ENCODE measurements around the gene IVL. TPM values are rescaled to one million over a fixed set of nuclear protein-coding genes. Genes with fewer than 3 reads are reported as not detected.

Gene IVL
- total and polyA plus RNA-seq, 2 experiments from 2014 or later = not detected

DNA sequence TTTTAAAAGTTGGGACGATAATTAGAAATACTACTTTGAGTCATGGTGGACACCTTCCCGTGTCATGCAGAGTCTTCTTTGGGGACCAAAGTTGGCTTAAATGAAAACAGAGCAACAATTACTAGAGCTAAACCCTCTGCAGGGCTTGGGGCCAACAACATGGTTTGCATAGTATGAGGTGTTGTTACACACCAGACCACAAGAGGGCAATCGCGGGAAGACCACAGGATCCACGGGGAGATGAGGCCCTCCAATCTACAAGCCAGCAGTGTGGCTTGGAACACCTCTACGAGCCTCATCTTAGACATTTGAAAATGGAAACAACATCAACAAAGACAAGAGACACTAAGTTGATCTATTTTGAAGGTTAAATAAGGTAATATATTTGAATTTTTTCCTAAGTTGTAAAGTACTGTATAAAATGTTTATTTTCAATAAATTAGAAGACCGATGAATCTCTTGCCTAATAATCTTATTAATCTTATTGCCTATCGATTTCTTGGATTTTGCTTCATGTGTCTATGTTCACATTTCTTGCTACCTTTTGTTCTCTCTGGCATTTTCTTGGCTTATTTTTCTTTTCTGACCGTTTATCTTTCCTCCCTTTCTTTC lies 38.4 kb upstream of the IVL start:
- H3K4me3 ChIP-seq = no peak overlapping the region
- H3K27ac ChIP-seq = no peak overlapping the region
- WGBS (ENCODE audit: low lambda C conversion rate, missing lambda C conversion rate) = 38% methylated on average over 9 of the region's 9 CpGs
- H3K36me3 ChIP-seq (replicated peaks; ENCODE audit: insufficient read depth, low read depth) = no peaks in the 10 kb centered on the region
- peak; percentile 43 for DNase-seq (ENCODE audit: low spot score)
- H3K79me2 ChIP-seq = no peaks in the 10 kb centered on the region
- H2AFZ ChIP-seq = no peak overlapping the region
- no peaks in the 10 kb centered on the region for H3K9me2 ChIP-seq (replicated peaks; ENCODE audit: insufficient read depth)
- no peaks in the 10 kb centered on the region for H3K27me3 ChIP-seq
- H3K4me1 ChIP-seq (ENCODE audit: insufficient read depth) = no peaks in the 10 kb centered on the region
- no peaks in the 10 kb centered on the region for H3K9me3 ChIP-seq (ENCODE audit: low read depth)
- H3K4me2 ChIP-seq = no peak overlapping the region
- no peaks in the 10 kb centered on the region for H4K20me1 ChIP-seq (ENCODE audit: insufficient read depth, poor library complexity, severe bottlenecking)
- TF ChIP-seq, protein P1, sequence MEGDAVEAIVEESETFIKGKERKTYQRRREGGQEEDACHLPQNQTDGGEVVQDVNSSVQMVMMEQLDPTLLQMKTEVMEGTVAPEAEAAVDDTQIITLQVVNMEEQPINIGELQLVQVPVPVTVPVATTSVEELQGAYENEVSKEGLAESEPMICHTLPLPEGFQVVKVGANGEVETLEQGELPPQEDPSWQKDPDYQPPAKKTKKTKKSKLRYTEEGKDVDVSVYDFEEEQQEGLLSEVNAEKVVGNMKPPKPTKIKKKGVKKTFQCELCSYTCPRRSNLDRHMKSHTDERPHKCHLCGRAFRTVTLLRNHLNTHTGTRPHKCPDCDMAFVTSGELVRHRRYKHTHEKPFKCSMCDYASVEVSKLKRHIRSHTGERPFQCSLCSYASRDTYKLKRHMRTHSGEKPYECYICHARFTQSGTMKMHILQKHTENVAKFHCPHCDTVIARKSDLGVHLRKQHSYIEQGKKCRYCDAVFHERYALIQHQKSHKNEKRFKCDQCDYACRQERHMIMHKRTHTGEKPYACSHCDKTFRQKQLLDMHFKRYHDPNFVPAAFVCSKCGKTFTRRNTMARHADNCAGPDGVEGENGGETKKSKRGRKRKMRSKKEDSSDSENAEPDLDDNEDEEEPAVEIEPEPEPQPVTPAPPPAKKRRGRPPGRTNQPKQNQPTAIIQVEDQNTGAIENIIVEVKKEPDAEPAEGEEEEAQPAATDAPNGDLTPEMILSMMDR (IDR thresholded peaks at IDR 0.05; ENCODE audit: poor library complexity) = peak; percentile 33
- TF ChIP-seq EZH2phosphoT487 (IDR thresholded peaks at IDR 0.05; ENCODE audit: low read depth, severe bottlenecking, unreplicated experiment) = no peak

DNA sequence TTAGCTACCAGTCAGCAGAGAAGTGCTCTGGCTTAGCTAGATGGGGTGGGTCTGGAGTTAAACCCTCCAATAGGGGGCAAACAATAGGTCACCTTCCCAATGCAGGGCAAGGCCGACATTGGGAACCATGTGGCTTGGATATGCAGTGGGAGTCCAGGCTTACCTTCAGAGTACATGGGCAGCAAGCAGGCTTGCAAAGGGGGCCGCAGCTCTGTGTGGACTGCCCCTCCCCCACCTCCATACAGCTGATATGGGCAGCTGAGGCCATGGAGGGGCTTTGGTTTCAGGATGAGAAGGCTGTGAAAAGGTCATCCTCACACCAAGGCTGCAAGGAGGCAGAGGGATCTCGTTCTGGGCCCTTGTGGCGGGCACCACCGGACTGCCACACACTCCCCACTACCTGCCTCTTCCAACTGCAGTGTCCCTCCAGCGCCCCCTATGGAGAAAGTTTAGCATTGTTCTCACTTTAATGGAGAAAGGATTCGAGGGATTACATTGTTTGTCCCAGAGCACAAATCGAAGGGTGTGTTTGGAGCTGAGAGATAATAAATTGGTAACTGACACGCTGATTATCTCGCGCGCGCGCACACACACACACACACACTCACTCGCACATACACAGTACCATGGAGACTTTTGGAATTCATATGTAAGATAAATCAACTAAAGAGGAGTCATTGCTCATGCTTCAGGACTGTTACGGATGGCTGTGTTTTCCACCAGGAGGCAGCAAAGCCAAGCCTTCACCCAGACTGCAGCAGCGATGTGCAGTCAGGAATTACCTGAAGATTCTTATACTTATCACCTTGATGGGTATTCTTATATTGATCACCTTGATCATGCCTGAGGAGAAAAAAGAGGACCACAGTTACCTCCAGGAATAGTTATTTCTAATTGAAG lies 37.3 kb upstream of the IVL start:
- Histone ChIP-seq H3K36me3 (replicated peaks; ENCODE audit: insufficient read depth, low read depth) (no peaks in the 10 kb centered on the region), H3K79me2 (no peaks in the 10 kb centered on the region), H3K27ac (no peak overlapping the region), H4K20me1 (ENCODE audit: insufficient read depth, poor library complexity, severe bottlenecking) (no peaks in the 10 kb centered on the region), H3K9me2 (replicated peaks; ENCODE audit: insufficient read depth) (no peaks in the 10 kb centered on the region), H3K4me3 (no peak overlapping the region), H2AFZ (no peak overlapping the region), H3K4me2 (no peak overlapping the region), H3K4me1 (ENCODE audit: insufficient read depth) (no peaks in the 10 kb centered on the region), H3K9me3 (ENCODE audit: low read depth) (no peaks in the 10 kb centered on the region), H3K27me3 (no peaks in the 10 kb centered on the region)
- WGBS (ENCODE audit: low lambda C conversion rate, missing lambda C conversion rate) = 68% methylated on average over 17 of the region's 17 CpGs
- DNase-seq (ENCODE audit: low spot score) = no peak
- no peak for TF ChIP-seq EZH2phosphoT487 (IDR thresholded peaks at IDR 0.05; ENCODE audit: low read depth, severe bottlenecking, unreplicated experiment)
- TF ChIP-seq, protein P1 (IDR thresholded peaks at IDR 0.05; ENCODE audit: poor library complexity) = no peak
- TF ChIP-seq EZH2 (IDR thresholded peaks at IDR 0.05; ENCODE audit: borderline replicate concordance) = no peak

DNA sequence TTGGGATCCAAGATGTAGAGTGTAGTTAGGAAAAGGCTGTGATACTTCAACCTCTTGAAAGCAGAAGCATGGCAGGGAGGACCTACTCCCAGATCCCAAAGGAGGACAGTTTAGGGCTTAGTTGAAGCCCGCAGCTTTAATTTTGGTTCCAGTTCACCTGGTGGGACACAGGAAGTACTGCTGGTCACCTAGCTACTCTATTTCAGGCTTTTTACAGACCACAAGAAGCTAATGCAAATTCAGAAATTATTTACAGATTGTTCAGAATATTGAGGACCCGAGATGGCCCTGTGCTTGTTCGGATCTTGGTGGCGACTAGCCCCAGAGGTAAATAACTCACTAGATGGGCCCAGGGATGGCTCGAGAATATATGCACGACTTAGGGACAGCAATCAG lies 36.6 kb upstream of the IVL start:
- no peaks in the 10 kb centered on the region for H3K4me1 ChIP-seq (ENCODE audit: insufficient read depth)
- TF ChIP-seq, protein P1 (IDR thresholded peaks at IDR 0.05; ENCODE audit: poor library complexity) = no peak
- no peak for TF ChIP-seq EZH2 (IDR thresholded peaks at IDR 0.05; ENCODE audit: borderline replicate concordance)
- no peak for TF ChIP-seq EZH2phosphoT487 (IDR thresholded peaks at IDR 0.05; ENCODE audit: low read depth, severe bottlenecking, unreplicated experiment)
- no peak overlapping the region for H3K27ac ChIP-seq
- no peak overlapping the region for H3K4me2 ChIP-seq
- H3K79me2 ChIP-seq = no peaks in the 10 kb centered on the region
- DNase-seq (ENCODE audit: low spot score) = no peak
- H3K4me3 ChIP-seq = no peak overlapping the region
- H3K36me3 ChIP-seq (replicated peaks; ENCODE audit: insufficient read depth, low read depth) = no peaks in the 10 kb centered on the region
- no peaks in the 10 kb centered on the region for H3K9me2 ChIP-seq (replicated peaks; ENCODE audit: insufficient read depth)
- WGBS (ENCODE audit: low lambda C conversion rate, missing lambda C conversion rate) = 74% methylated on average over 6 of the region's 6 CpGs
- H2AFZ ChIP-seq = no peak overlapping the region
- H4K20me1 ChIP-seq (ENCODE audit: insufficient read depth, poor library complexity, severe bottlenecking) = no peaks in the 10 kb centered on the region
- no peaks in the 10 kb centered on the region for H3K27me3 ChIP-seq
- no peaks in the 10 kb centered on the region for H3K9me3 ChIP-seq (ENCODE audit: low read depth)

Data from hepatocyte (in vitro differentiated cells).